Motor neuron (in vitro differentiated cells): ENCODE measurements around the gene ANGPTL7. TPM values are rescaled to one million over a fixed set of nuclear protein-coding genes. Genes with fewer than 3 reads are reported as not detected.

ENCODE experiments used
- ATAC-seq, 8 experiments: fragments of 200-7000 bp; cut with Tn5 transposase; replicated peaks in 6 of 8; 2 replicates each; pipeline ENCODE4 v1.8.0; 2021; ENCODE audit warnings: mild to moderate bottlenecking in 8 of 8, moderate library complexity in 8 of 8
- H3K27ac ChIP-seq, 2 donors: fragments of 250-450 bp; sonication (Bioruptor Pico); 2 replicates each; pipeline ENCODE4 v1.9.0; 2021; ENCODE audit warnings: antibody characterized with exemption in 2 of 2, mild to moderate bottlenecking in 2 of 2, moderate library complexity in 1 of 2
- H3K4me1 ChIP-seq, 2 donors: fragments of 250-450 bp; sonication (Bioruptor Pico); replicated peaks in 1 of 2; 2 replicates each; pipeline ENCODE4 v1.6.1; 2021; ENCODE audit warnings: antibody characterized with exemption in 2 of 2, mild to moderate bottlenecking in 2 of 2, moderate library complexity in 1 of 2
- H3K4me3 ChIP-seq, 5 donors: fragments of 250-450 bp; sonication (Bioruptor Pico); 2 replicates each; pipeline ENCODE4 v1.9.0; 2021; ENCODE audit warnings: antibody characterized with exemption in 5 of 5, mild to moderate bottlenecking in 5 of 5, moderate library complexity in 4 of 5
- WGBS, 10 experiments: fragments of 450-650 bp; shearing (Covaris generic); methylation state at CpG; one replicate each; pipeline ENCODE4 v1.0.0; 2022; 5-methylcytosine and 5-hydroxymethylcytosine counted together
- in situ Hi-C, 9 experiments: fragments of 400-800 bp; cut with MboI; loops; one replicate each; pipeline ENCODE4 v1.15.0; 2021; ENCODE audit warnings: low sequenced_read_pairs in 9 of 9, low pct_unique_long_range_greater_than_20kb in 2 of 9; ENCODE audit not compliant: unreplicated experiment in 9 of 9
- total RNA-seq, 8 experiments: library from RNA; unstranded; fragments of 300-600 nt; gene quantifications; 2 replicates each; pipeline versions ENCODE4 v1.2.3 to v1.2.4, GENCODE V29; 2022

Gene ANGPTL7
- total RNA-seq, 8 experiments from 2014 or later, result 0.16 to 4.7 (median 0.68) TPM

DNA sequence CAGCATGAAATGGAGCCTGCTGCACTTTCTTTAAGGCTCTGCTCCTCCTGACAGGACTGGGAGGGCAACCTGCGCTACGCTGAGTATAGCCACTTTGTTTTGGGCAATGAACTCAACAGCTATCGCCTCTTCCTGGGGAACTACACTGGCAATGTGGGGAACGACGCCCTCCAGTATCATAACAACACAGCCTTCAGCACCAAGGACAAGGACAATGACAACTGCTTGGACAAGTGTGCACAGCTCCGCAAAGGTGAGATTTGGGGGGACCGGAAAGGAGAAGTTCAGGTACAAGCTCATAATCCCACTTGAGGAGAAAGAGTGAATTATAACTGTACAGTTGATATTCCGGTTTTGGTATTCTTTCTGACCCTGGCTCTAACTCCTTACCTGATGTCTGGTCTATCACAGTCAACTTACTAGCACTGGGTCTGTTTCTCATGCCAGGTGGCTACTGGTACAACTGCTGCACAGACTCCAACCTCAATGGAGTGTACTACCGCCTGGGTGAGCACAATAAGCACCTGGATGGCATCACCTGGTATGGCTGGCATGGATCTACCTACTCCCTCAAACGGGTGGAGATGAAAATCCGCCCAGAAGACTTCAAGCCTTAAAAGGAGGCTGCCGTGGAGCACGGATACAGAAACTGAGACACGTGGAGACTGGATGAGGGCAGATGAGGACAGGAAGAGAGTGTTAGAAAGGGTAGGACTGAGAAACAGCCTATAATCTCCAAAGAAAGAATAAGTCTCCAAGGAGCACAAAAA, 5.4 kb downstream of the ANGPTL7 start:
- no peak overlapping the region for H3K27ac ChIP-seq
- WGBS, 10 experiments, result 86 to 100% (median 92%) methylated on average over 3 to 14 of the region's 14 CpGs; no CpG with 5 or more reads in 1 of the 10 experiments
- in situ Hi-C loops, result no loop called here

DNA sequence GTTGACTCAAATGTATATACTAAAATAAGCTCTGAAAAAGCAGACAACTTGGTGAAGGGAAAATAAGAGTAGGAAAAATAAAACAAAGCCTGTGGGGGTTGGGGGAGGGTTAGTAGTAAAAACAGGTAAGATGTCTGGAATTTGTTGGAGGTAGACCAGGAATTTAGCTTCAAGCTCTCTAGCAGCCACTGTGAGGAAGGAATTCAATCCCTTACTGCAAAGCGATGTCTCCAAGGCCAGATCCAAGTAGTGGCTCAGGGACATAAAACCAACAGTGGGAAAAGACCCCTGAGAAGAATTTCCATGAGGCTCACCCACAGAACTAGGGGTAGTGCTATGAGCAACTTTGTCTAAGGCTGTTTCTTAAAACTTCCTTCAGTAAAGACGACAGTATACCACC, 7.8 kb downstream of the ANGPTL7 start:
- H3K27ac ChIP-seq, result no peak overlapping the region
- H3K4me1 ChIP-seq, result no peaks in the 10 kb centered on the region
- H3K4me3 ChIP-seq, result no peak overlapping the region
- no peak for ATAC-seq
- 79 to 100% (median 88%) methylated on average over 1 to 2 of the region's 2 CpGs for WGBS, 10 experiments
- in situ Hi-C loops, result no loop called here

More for the DNA sequence above, 5.4 kb downstream of the ANGPTL7 start:
- no peaks in the 10 kb centered on the region for H3K4me1 ChIP-seq
- no peak overlapping the region for H3K4me3 ChIP-seq
- no peak for ATAC-seq

DNA sequence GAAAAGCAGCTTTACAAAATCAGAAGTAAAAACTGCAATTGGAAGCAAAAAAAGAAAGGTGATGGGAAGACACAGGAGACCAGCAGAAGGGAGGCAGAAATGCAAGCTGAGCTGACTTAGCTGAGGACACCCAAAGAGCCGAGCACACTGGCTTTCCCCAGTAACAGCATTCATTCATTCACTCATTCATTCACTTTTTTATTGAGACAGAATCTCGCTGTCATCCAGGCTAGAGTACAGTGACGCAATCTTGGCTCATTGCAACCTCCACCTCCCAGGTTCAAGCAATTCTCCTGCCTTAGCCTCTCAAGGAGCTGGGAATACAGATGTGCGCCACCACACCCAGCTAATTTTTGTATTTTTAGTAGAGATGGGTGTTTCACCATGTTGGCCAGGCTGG, 8.2 kb downstream of the ANGPTL7 start:
- in situ Hi-C loops, result no loop called here
- Histone ChIP-seq H3K27ac (no peak overlapping the region), H3K4me1 (no peaks in the 10 kb centered on the region), H3K4me3 (no peak overlapping the region)
- 71 to 100% (median 97%) methylated on average over 1 to 4 of the region's 4 CpGs; no CpG with 5 or more reads in 4 of the 10 experiments for WGBS, 10 experiments
- ATAC-seq, result no peak

DNA sequence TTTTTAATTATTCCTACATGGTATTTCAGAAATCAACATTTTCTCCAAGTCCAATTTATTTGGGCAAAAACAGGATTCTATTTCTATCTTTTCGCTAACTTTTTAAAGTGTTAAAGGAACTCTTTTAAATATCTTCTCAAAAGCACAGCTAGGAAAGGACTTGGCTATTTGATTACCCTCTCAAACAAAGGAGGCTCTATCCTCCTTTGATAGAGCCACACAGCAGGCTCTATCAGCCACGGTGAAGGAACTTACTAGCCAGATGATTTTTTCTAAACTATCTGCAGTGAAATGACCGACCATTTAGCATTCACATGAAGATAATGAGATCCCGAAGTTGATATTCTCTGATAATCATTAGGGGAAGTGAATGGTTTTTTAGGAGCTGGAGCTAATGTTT, 9.1 kb downstream of the ANGPTL7 start:
- H3K4me1 ChIP-seq, result no peaks in the 10 kb centered on the region
- no peak for ATAC-seq
- H3K27ac ChIP-seq, result no peak overlapping the region
- H3K4me3 ChIP-seq, result no peak overlapping the region
- in situ Hi-C loops, result no loop called here
- 58 to 100% (median 77%) methylated on average over 1 to 4 of the region's 4 CpGs for WGBS, 10 experiments

DNA sequence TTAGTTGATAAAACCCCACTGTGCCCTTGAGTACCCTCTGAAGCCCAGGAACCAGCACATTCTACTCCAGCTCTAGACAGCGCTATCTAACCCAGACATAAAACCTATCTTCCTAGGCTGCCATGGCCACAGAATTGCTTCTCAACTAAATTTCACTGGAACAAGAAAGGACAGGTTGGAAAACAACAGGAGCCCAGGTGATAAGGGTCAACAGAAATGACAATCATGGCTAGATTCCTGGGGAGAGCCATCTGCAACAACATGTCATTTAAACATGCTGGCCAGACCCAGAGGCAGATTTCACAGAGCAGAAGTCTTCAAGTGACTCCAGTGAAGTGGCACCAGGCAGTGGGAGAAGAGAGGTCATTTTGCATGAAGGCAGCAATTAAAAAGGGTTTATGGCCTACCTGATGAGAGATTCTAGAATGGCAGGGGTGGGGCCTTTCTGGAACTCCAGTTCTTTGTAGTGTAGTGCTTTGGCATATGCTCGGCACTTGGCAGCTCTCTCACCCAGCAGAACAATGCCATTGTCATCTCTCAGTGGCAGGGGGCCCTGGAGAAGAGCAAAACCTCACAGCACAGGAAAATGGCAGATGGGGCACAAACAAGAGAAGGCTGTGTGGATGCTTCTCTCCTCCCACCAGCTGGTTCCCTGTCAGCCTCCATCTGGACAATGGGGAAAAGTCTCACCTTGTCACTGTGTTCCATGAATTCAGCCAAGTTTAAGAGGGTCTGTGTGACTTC, 9.9 kb downstream of the ANGPTL7 start:
- WGBS, 10 experiments, result 75 to 100% (median 86%) methylated on average over 1 to 2 of the region's 2 CpGs; no CpG with 5 or more reads in 5 of the 10 experiments
- in situ Hi-C loops, result no loop called here
- no peak for ATAC-seq
- no peak overlapping the region for H3K27ac ChIP-seq
- H3K4me3 ChIP-seq, result no peak overlapping the region
- H3K4me1 ChIP-seq, result no peaks in the 10 kb centered on the region

DNA sequence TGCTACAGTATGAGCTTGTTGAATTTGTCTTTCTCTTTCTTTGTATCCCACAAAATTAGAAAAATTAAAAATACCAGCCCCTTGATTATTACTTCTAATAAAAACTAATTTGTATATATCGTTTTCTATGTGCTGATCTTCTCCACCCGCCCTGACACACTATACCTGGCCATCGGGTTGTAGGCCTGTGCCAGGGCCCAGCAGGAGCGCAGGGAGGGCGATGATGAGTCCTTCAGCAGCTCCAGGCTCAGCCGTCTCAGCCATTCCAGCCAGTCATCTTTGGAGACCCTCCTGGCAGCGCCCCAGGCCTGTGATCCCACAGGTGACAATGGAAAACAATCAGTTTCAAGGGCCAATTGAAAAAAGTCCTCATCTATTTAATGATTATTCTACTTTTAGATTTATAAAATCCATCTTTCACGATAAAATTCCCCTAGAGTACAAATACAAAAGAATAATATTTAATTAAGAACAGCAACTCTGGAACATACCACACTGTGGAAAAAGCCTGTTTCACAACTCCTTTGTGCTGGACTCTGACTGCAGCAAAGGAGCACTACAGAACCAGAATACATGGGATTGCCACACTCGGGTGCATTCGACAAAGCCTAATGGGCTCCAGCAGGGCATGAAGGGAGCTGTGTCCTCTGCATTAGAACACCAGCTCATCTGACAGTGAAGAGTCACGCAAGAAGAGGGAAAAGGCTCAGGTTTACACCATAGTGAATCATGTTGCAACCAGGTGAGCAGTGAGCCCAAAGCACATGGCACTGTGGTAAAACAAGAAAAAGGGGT, 15.4 kb downstream of the ANGPTL7 start:
- Histone ChIP-seq H3K4me1 (no peaks in the 10 kb centered on the region), H3K27ac (no peak overlapping the region), H3K4me3 (no peak overlapping the region)
- in situ Hi-C loops, result loop anchor here in 1 of 9 experiments (25.0 kb wide), 1 partner anchor 92 kb away; no protein-coding TSS in a partner anchor
- no peak for ATAC-seq
- 64 to 96% (median 94%) methylated on average over 3 to 11 of the region's 11 CpGs; no CpG with 5 or more reads in 2 of the 10 experiments for WGBS, 10 experiments

DNA sequence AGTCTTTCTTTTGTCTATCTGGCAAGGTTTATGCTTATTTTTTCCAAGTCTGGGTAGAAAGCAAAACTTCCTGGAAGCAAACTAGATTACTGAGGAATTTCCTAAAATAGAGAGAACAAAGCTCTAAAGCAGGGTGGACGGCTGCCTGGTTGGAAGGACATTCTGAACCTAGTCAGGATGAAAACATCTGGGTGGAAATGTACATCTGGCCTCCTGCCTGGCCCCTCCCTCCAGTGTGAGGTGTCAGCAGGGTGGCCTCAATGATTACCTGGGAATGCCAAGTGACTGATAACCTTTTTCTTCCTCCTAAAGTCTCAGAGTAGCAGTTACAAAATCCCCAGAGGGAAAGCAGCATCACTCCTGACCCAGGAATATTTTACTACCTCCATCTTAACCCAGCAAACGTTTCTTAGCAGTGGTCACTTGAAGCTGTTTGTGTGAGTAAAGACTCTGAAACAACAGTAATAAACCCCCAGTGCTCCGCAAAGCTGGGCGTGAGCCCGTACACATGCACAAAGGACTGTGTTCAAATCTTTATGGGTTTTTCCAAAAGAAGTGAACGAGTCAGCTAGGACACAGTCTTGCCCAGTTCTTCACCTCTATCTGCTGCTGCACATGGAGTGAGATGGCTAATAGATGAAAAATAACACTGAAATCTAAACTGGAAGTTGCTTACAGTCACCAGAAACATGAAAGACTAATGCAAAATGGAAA, 18.9 kb downstream of the ANGPTL7 start:
- Histone ChIP-seq H3K4me1 (no peaks in the 10 kb centered on the region), H3K27ac (no peak overlapping the region), H3K4me3 (no peak overlapping the region)
- ATAC-seq, result peak in 1 of 8 experiments; percentile 20
- in situ Hi-C loops, result loop anchor here in 1 of 9 experiments (25.0 kb wide), 1 partner anchor 96 kb away; no protein-coding TSS in a partner anchor
- 74 to 97% (median 90%) methylated on average over 2 to 6 of the region's 6 CpGs; no CpG with 5 or more reads in 1 of the 10 experiments for WGBS, 10 experiments

DNA sequence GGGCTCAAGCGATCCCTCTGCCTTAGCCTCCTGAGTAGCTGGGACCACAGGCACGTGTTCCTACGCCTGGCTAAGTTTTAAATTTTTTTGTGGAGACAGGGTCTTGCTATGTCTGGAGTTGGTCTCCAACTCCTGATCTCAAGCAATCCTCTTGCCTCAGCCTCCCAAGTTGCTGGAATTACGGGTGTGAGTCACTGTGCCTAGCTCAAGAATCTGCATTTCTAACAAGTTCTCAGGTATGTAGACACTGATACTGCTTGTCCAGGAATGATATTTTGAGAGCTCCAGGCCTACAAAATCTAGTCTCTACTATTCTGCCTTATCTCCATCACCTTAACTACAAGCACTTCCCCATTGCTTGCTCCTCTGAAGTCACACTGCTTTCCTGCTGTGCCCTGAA, 22.3 kb downstream of the ANGPTL7 start:
- no peak overlapping the region for H3K4me3 ChIP-seq
- in situ Hi-C loops, result loop anchor here in 1 of 9 experiments (25.0 kb wide), 1 partner anchor 99 kb away; no protein-coding TSS in a partner anchor
- no peaks in the 10 kb centered on the region for H3K4me1 ChIP-seq
- WGBS, 10 experiments, result 88 to 100% (median 100%) methylated on average over 1 to 4 of the region's 4 CpGs; no CpG with 5 or more reads in 1 of the 10 experiments
- no peak for ATAC-seq
- H3K27ac ChIP-seq, result no peak overlapping the region

DNA sequence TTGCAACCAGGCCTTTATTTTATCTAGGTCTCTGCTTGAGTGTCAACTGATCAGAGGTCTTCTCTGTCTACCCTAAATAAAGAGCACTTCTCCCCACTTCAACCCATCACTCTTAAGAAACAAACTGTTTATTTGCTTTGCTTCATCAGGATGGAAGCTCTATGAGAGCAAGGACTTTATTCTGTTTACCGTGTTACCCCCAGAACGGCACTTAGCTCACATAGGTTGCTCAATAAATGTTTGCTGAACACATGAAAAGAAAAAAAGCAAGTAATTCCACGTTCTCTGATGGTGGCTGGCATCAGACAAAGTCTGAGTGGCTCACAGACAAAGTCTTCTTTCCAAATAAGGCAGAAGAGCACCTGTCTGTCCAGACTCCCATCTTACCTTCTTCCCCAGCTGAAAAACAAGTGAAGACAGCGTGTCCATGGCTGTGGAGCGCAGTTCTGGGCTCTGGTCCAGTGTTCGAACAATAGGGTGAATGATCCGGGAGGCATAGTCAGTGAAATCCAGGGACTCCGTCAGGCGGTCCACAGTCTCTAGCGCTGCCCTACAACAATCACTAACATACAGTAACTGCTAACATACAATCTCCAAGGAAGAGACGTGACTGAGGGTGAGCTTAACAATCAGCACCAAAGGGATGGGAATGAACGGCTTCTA, 22.9 kb downstream of the ANGPTL7 start:
- Histone ChIP-seq H3K27ac (no peak overlapping the region), H3K4me3 (no peak overlapping the region), H3K4me1 (no peaks in the 10 kb centered on the region)
- no peak for ATAC-seq
- 83 to 100% (median 96%) methylated on average over 2 to 12 of the region's 12 CpGs for WGBS, 10 experiments
- in situ Hi-C loops, result loop anchor here in 1 of 9 experiments (25.0 kb wide), 1 partner anchor 100 kb away; no protein-coding TSS in a partner anchor

DNA sequence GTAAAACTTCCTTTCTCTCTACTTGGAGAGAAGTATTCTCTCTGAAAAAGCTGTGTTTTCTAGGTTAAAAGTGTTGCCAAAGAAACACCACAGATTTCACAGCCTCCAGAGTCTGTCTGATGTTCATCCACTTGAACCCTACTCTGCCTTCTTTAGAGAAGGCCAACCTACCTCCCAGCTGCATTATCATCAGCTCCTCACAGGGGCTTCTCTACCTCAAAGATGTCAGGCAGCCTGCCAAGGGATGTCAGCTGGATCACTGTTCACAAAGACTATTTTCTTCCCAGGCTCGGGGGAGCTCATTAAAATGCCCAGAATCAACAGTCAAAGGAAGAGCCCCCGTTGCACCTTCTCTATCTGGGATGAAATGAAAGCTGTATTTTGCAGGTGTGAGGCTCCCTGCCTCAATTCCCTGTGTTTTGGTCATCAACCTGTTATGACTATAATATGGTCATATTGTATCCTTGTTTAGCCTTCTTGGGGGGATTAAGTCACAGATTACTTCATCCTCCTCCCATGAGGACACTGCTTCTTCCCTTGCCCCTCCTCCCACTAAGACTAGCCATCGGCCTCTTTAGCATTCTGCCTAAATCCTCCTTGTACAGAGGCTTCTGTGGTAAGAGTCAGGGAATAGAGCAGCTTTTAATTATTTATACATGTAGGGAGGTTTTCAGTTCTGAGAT, 25.7 kb downstream of the ANGPTL7 start:
- Histone ChIP-seq H3K4me1 (no peaks in the 10 kb centered on the region), H3K27ac (no peak overlapping the region), H3K4me3 (no peak overlapping the region)
- WGBS, 10 experiments, result 63 to 87% (median 80%) methylated on average over 2 to 3 of the region's 3 CpGs; no CpG with 5 or more reads in 3 of the 10 experiments
- in situ Hi-C loops, result loop anchor here in 1 of 9 experiments (25.0 kb wide), 1 partner anchor 103 kb away; no protein-coding TSS in a partner anchor
- ATAC-seq, result no peak

DNA sequence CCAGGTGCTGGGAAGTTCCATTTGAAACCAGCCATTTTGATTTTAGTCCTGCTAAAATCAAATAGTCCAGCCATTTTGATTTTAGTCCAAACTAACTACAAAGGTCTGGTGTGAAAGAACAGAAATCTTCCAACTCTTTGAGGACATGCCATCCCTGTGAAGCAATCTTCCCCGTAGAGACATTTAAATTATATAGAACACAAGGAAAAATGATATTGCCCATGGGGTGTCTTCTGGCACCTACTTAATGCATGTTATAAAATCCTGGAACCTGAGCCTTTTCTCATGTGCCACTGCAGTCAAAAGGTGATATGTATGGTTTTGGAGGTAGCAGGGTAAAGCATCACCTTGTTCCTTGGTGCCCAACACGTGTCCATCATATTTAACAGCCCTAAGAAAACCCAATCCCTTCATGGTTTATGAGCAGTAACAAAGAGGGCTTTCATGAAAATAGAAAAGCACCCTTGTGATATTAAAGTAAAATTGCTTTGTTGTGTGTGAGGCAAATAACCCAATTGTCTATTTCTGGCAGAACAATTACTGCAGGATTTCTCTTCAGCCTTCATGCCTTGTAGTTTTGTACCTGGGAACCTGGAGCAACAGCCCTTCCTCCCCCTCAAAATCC, 26.3 kb downstream of the ANGPTL7 start:
- Histone ChIP-seq H3K27ac (no peak overlapping the region), H3K4me1 (no peaks in the 10 kb centered on the region), H3K4me3 (no peak overlapping the region)
- in situ Hi-C loops, result loop anchor here in 1 of 9 experiments (25.0 kb wide), 1 partner anchor 103 kb away; no protein-coding TSS in a partner anchor
- 81 to 100% (median 100%) methylated on average over 1 to 2 of the region's 2 CpGs; no CpG with 5 or more reads in 2 of the 10 experiments for WGBS, 10 experiments
- ATAC-seq, result no peak
